Stomach smooth muscle (tissue), 2 donors: ENCODE measurements around the gene SAMD4B.

ENCODE experiments used
- H3K27ac ChIP-seq: one replicate; pipeline ENCODE4 v1.7.0; 2013; ENCODE audit warnings: mild to moderate bottlenecking, low read length, inconsistent platforms
- H3K27me3 ChIP-seq, 2 donors: one replicate each; pipeline ENCODE4 v1.7.0; 2013; ENCODE audit warnings: low read length in 2 of 2; ENCODE audit not compliant: insufficient read depth in 2 of 2, control insufficient read depth in 1 of 2
- H3K36me3 ChIP-seq, 2 donors: one replicate each; pipeline ENCODE4 v1.7.0; 2013; ENCODE audit warnings: low read length in 2 of 2; ENCODE audit not compliant: control insufficient read depth in 2 of 2, insufficient read depth in 2 of 2
- H3K4me1 ChIP-seq: one replicate; pipeline ENCODE4 v1.7.0; 2013; ENCODE audit warnings: low read length; ENCODE audit not compliant: control insufficient read depth, insufficient read depth
- H3K4me3 ChIP-seq, 2 donors: one replicate each; pipeline ENCODE4 v1.7.0; 2013; ENCODE audit warnings: low read length in 2 of 2
- H3K9ac ChIP-seq, 2 donors: one replicate each; pipeline ENCODE4 v1.7.0; 2013; ENCODE audit warnings: low read length in 2 of 2, mild to moderate bottlenecking in 1 of 2
- H3K9me3 ChIP-seq, 2 donors: one replicate each; pipeline ENCODE4 v1.7.0; 2013; ENCODE audit warnings: low read length in 2 of 2; ENCODE audit not compliant: control insufficient read depth in 2 of 2
- donor health status: healthy.
- donor health status: Pancreatic carcinoma.

Gene SAMD4B

GRCh38 chr19:39384839-39385568, 42.8 kb downstream of the SAMD4B start:
- H3K36me3 ChIP-seq: peaks cover 69 to 81% of the 10 kb centered on the region in 2 donors
- no peaks in the 10 kb centered on the region for H3K9me3 ChIP-seq
- no peaks in the 10 kb centered on the region for H3K27me3 ChIP-seq
- H3K4me1 ChIP-seq: peaks cover 8% of the 10 kb centered on the region
- no peak overlapping the region for H3K9ac ChIP-seq
- H3K4me3 ChIP-seq: no peak overlapping the region
- no peak overlapping the region for H3K27ac ChIP-seq

DNA sequence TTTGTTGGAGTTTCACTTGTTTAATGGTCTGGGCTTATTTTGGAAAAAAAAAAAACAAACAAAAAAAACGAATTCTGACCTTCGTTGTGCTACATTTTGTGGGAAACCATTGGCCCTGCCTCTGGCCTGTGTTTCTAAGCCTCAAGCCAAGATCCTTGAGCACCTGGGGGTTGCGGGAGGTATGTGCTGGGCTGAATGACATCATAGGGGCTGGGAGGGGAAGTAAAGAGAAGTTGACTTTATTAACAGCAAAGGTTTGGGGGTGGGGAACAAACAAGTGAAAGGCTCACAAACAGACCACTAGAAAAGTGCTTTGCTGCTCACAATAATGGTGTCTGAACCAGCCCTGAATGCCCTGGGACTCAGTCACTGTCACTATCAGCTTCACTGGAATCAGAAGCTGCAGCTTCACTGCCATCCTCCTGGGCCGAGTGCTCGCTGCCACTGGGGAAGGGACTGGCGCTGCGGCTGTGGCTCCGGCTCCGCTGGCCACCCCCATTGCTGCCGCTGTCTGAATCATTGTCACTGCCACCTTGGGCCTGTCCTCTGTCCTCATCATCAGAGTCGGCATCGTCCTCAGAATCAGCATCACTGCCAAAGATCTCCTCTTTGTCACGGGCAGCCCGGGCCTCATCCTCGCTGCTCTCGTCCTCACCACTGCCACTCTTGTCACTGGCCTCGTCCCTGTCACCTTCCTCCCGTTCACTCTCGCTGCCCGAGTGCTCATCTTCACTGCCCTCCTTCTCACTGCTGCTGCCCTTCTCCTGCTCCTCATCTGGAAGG, 43.6 kb downstream of the SAMD4B start:
- Histone ChIP-seq H3K9me3 (no peaks in the 10 kb centered on the region), H3K9ac (no peak overlapping the region), H3K36me3 (peaks cover 62 to 73% of the 10 kb centered on the region in 2 donors), H3K4me1 (peaks cover 14% of the 10 kb centered on the region), H3K4me3 (no peak overlapping the region), H3K27ac (no peak overlapping the region), H3K27me3 (no peaks in the 10 kb centered on the region)

DNA sequence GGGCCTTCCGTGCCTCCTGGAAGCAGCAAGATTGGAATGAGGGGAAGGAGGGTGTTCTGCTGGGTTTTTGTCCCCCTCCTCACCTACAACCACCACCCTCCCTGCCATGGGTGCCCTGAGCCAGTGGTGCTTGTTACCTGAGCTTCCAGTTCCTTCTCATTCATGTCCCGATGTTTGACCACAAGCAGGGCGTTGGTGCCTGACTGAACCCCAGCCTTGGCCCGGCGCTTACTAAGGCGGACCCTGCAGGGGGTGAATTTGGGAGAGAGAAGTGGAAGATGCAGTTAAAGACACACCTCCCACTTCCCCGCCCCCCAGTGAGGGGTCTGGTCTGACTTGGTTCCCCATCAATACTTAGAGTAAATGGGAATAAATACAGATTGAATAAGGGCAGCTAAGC, 44.3 kb downstream of the SAMD4B start:
- H3K27me3 ChIP-seq: no peaks in the 10 kb centered on the region
- H3K4me1 ChIP-seq: peaks cover 14% of the 10 kb centered on the region
- peaks cover 54 to 66% of the 10 kb centered on the region in 2 donors for H3K36me3 ChIP-seq
- no peak overlapping the region for H3K9ac ChIP-seq
- H3K27ac ChIP-seq: no peak overlapping the region
- H3K9me3 ChIP-seq: no peaks in the 10 kb centered on the region
- H3K4me3 ChIP-seq: no peak overlapping the region

DNA sequence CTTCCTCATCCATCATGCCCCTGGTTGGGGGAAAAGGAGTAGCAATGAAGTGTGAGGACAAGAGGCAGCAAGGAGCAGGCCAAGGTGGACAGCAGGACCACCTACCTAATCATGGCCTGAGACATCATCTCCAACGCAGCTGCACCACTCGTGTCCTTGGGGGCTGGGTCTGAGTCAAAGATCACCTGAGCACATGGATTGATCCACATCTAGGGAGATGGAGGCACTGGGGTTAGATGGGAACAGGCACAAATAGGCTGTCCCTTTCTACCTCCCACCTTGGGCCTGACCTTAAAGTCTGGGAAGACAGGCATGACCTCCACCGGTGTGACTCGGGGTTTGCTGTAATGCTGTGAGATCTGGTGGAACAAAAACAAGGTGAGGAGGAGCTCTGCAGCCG, 46.4 kb downstream of the SAMD4B start:
- Histone ChIP-seq H3K4me3 (no peak overlapping the region), H3K9me3 (no peaks in the 10 kb centered on the region), H3K27me3 (no peaks in the 10 kb centered on the region), H3K36me3 (peaks cover 44 to 53% of the 10 kb centered on the region in 2 donors), H3K9ac (peak overlapping the region; percentile 7 to 36), H3K4me1 (peaks cover 21% of the 10 kb centered on the region), H3K27ac (peak overlapping the region; percentile 11)

DNA sequence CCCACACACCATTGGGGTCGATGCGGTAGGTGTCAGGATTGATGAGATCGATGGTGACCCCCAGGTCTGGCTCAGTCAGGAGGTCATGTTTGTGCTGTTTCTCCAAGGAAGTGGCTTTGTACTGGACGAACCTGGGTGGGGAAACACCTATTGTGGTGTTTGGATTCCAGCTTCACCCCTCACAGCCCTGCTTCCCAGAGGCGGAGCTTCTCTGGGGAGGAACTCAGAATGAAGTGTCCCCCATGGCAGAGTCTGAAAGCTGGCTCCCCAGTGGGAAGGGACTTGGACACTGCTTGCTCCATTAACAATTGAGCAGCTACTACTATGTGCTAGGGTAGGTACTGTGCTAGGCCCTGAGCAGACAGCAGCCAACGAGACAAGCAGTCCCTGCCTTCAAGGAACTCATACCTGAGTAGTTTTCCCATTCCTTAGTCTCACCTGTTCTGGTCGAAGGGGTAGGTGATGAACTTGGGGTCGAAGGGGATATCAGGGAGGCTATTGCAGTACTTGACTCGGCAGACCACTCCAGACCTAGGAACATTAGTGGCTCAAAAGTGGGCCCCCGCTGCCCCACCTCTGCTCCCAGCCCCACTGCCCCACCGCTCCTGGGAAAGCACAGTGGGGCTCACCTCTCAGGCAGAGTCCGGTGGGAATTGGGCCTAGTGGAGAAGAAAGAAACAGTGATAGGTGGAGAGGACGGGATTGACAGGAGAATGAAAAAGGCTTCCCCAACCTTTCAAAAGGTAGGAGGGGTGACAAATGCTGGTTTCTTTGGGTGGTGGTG, 47.6 kb downstream of the SAMD4B start:
- H3K27ac ChIP-seq: peak overlapping the region; percentile 99
- peaks cover 42 to 48% of the 10 kb centered on the region in 2 donors for H3K36me3 ChIP-seq
- peak overlapping the region; percentile 87 to 99 for H3K4me3 ChIP-seq
- peaks cover 21% of the 10 kb centered on the region for H3K4me1 ChIP-seq
- H3K9me3 ChIP-seq: no peaks in the 10 kb centered on the region
- H3K27me3 ChIP-seq: no peaks in the 10 kb centered on the region
- peak overlapping the region; percentile 80 to 99 for H3K9ac ChIP-seq

DNA sequence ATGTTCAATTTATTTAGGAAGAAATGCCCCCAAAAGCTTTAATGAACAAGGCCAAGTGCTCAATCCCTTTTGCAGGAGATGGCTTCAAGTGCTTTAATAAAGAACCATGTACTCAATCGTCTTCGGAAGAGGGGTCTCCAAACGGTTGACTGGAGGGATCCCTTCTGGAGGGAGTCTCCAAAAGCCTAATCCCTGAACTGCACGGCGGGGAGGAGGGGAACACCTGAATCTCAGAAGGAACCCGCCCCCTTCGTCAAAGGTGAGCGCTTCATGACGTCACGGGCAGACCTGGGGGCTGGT, 48.2 kb downstream of the SAMD4B start:
- Histone ChIP-seq H3K36me3 (peaks cover 48 to 49% of the 10 kb centered on the region in 2 donors), H3K4me3 (peak overlapping the region; percentile 87 to 99), H3K27ac (peak overlapping the region; percentile 99), H3K9me3 (no peaks in the 10 kb centered on the region), H3K27me3 (no peaks in the 10 kb centered on the region), H3K9ac (peak overlapping the region; percentile 80 to 99), H3K4me1 (peaks cover 21% of the 10 kb centered on the region)

DNA sequence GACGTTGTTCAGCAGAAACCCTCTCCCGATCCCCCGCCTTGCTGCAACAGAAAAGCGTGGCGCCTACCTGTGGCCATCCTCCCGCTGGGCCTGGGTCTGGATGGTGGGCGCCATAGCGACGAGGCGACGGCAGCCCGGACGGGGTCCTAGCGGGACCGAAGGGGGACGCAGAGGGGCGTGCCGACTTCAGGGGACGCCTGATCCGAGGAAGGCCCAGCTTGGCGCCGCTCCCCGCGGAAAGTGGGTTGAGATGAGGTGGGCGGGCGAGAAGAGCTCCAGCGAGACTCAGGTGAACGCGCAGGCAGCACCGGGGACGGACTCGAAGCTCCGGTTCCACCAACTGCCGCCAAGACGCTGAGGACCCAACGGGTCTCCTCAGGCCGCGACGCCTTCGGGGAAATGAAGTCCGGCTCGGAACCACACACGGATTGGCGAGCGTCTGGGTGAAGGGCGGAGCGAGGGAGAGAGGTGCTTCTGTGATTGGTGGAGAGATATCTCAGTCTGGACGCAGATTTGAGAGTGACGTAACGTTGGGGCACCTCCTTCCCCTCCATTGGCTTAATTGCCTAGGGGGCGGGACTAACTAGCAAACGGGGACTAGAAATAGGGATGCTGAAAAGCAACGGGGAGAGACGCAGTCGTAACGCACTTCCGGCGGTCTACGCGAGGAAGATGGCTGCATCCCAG, 48.7 kb downstream of the SAMD4B start, which contains the start of the genes MED29 and PAF1:
MED29 (plus strand) TSS at position 628 of the 687 bp plus-strand sequence; CDS start at position 673, 45 bp downstream.
PAF1 (minus strand) TSS at position 356 of the 687 bp plus-strand sequence; CDS start at position 114, 242 bp downstream.
- H3K27ac ChIP-seq: peak within 1 kb of the TSS; percentile 99
- H3K36me3 ChIP-seq: peaks cover 44 to 46% of the 10 kb centered on the region in 2 donors
- peak within 1 kb of the TSS; percentile 92 to 99 for H3K9ac ChIP-seq
- H3K27me3 ChIP-seq: no peaks in the 10 kb centered on the region
- H3K9me3 ChIP-seq: no peaks in the 10 kb centered on the region
- H3K4me1 ChIP-seq: peaks cover 21% of the 10 kb centered on the region
- peak within 1 kb of the TSS; percentile 99 for H3K4me3 ChIP-seq

DNA sequence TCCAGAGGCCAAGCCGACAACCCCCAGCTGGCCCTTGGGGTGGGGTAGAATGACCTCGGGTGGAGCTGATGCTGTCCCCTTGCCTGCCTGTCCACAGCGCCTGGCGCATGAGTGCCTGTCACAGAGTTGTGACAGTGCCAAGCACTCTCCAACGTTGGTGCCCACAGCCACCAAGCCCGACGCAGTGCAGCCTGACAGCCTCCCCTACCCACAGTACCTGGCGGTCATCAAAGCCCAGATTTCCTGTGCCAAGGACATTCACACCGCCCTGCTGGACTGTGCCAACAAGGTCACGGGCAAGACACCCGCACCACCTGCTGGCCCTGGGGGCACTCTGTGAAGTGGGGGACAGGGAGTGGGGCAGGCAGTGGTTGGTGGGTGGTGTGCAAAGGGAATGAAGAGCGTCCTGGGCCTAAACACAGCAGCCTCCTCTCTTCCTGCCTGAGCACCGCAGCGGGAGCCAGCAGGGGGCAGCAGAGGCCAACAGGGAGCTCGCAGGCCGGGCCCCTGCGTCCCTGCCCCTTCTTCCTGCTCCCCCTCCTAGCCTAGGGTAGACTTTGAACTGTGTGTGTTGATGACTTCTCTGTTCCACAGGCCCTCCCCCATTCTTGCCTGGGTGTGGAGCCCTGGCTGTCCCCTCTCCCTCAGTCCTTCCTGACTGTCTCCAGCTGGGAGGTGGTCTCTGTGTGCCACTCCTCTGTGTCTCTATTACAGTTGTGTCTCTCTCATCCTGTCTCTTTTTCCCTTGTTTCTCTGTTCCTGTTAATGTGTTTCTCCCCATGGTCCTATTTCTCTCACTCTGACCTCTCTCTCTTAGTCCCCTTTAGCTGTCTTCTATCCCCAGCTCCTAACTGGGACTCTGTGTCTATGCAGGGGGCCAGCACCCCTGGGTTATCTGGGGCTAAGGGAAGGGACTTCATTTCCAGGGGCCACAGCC, 55.4 kb downstream of the SAMD4B start:
- Histone ChIP-seq H3K4me3 (peak overlapping the region in 1 of 2 donors; percentile 47), H3K27me3 (no peaks in the 10 kb centered on the region), H3K4me1 (peaks cover 36% of the 10 kb centered on the region)

GRCh38 chr19:39398297-39398864, 56.2 kb downstream of the SAMD4B start:
- Histone ChIP-seq H3K9ac (peak overlapping the region; percentile 36 to 55), H3K4me1 (peaks cover 44% of the 10 kb centered on the region), H3K27ac (peak overlapping the region; percentile 92), H3K4me3 (peak overlapping the region in 1 of 2 donors; percentile 8), H3K36me3 (peaks cover 14 to 18% of the 10 kb centered on the region in 2 donors), H3K9me3 (no peaks in the 10 kb centered on the region), H3K27me3 (no peaks in the 10 kb centered on the region)

More for the DNA sequence above, 55.4 kb downstream of the SAMD4B start:
- peak overlapping the region; percentile 36 to 55 for H3K9ac ChIP-seq
- peak overlapping the region; percentile 92 for H3K27ac ChIP-seq
- no peaks in the 10 kb centered on the region for H3K9me3 ChIP-seq
- peaks cover 15 to 19% of the 10 kb centered on the region in 2 donors for H3K36me3 ChIP-seq
